Panc1 (cell line): ENCODE measurements around the gene HOXC9. TPM values are rescaled to one million over a fixed set of nuclear protein-coding genes. Genes with fewer than 3 reads are reported as not detected.

Source experiments
- ATAC-seq: fragments of 200-7000 bp; cut with Tn5 transposase; 2 replicates; pipeline ENCODE4 v1.9.1; 2020; ENCODE audit warnings: mild to moderate bottlenecking, moderate library complexity
- BruUV-seq: library from RNA; stranded (reverse); fragments of 400-500 nt; replicated peaks from 2 replicates; lab custom pipeline; 2021; lab: Mats Ljungman, UMichigan
- CTCF ChIA-PET: fragments of 300-600 bp; sonication (Branson Sonifier 250); formaldehyde crosslinking; loops from one replicate; lab custom pipeline; 2022; ENCODE audit warnings: antibody characterized with exemption; lab: Charles Lee
- POLR2A ChIA-PET: fragments of 300-600 bp; sonication (Branson Sonifier 250); formaldehyde crosslinking; loops from one replicate; lab custom pipeline; 2022; ENCODE audit warnings: antibody characterized with exemption; lab: Charles Lee
- DNase-seq: peaks from one replicate; pipeline ENCODE4 v3.0.0-alpha.2; 2010; ENCODE audit warnings: low read depth, low spot score
- H3K27ac ChIP-seq: 2 replicates; pipeline ENCODE4 v1.5.1; 2011; ENCODE audit warnings: mild to moderate bottlenecking, low read length, inconsistent platforms
- H3K27me3 ChIP-seq: fragments of 200-500 bp; sonication (Bioruptor generic); 2 replicates; pipeline ENCODE4 v1.6.0; 2014; ENCODE audit warnings: low read length, inconsistent platforms; ENCODE audit not compliant: control insufficient read depth, insufficient read depth
- H3K36me3 ChIP-seq: fragments of 200-500 bp; sonication (Bioruptor generic); 2 replicates; pipeline ENCODE4 v1.5.1; 2014; ENCODE audit warnings: inconsistent platforms, mild to moderate bottlenecking, low read length, moderate library complexity; ENCODE audit not compliant: control insufficient read depth, insufficient read depth
- H3K4me1 ChIP-seq: 2 replicates; pipeline ENCODE4 v1.5.1; 2011; ENCODE audit warnings: inconsistent platforms, mild to moderate bottlenecking, low read length, moderate library complexity; ENCODE audit not compliant: control insufficient read depth, insufficient read depth
- H3K4me3 ChIP-seq, 2 experiments: 2 replicates each; pipeline ENCODE4 v1.5.1; 2011 to 2012; ENCODE audit warnings: low read depth in 2 of 2, low read length in 2 of 2, mild to moderate bottlenecking in 2 of 2, inconsistent platforms in 1 of 2, moderate library complexity in 1 of 2
- H3K9me3 ChIP-seq: fragments of 200-500 bp; sonication (Bioruptor generic); 2 replicates; pipeline ENCODE4 v1.5.1; 2014; ENCODE audit warnings: low read depth, mild to moderate bottlenecking, inconsistent platforms, low read length, moderate library complexity; ENCODE audit not compliant: control insufficient read depth, insufficient read depth
- CTCF ChIP-seq: fragments of 450-650 bp; IDR thresholded peaks from 2 replicates; pipeline ENCODE4 v1.5.1; 2017; ENCODE audit warnings: mild to moderate bottlenecking
- POLR2AphosphoS5 ChIP-seq: IDR thresholded peaks from 2 replicates; pipeline ENCODE4 v1.6.1; 2012; ENCODE audit warnings: mild to moderate bottlenecking, low read depth, low read length, moderate library complexity
- REST ChIP-seq, 2 experiments: IDR thresholded peaks; 2 replicates each; pipeline ENCODE4 v1.6.1; 2011 to 2012; ENCODE audit warnings: low read depth in 2 of 2, control low read depth in 1 of 2, low read length in 1 of 2, mild to moderate bottlenecking in 1 of 2, moderate library complexity in 1 of 2; ENCODE audit not compliant: insufficient read depth in 1 of 2
- SIN3A ChIP-seq: IDR thresholded peaks from 2 replicates; pipeline ENCODE4 v1.6.1; 2012; ENCODE audit warnings: low read depth, mild to moderate bottlenecking, low read length, moderate library complexity, borderline replicate concordance; ENCODE audit not compliant: insufficient read depth
- TCF7L2 ChIP-seq: IDR thresholded peaks from 2 replicates; pipeline ENCODE4 v1.6.1; 2011; ENCODE audit warnings: mild to moderate bottlenecking, low read depth, low read length, inconsistent platforms
- in situ Hi-C: cut with HindIII; loops from 2 replicates; pipeline ENCODE4 v1.10.0; 2016; ENCODE audit warnings: low sequenced_read_pairs, low pct_unique_long_range_greater_than_20kb
- intact Hi-C: fragments of 100-400 bp; cut with micrococcal nuclease; formaldehyde crosslinking; loops from one replicate; pipeline ENCODE4 v1.10.0; 2022; ENCODE audit not compliant: unreplicated experiment
- total RNA-seq: library from RNA; stranded (reverse); gene quantifications from one replicate; pipeline ENCODE4 v1.2.1, GENCODE V29; 2021; ENCODE audit not compliant: unreplicated experiment

The HOXC9 gene
- total RNA-seq, 1 experiment from 2014 or later = 37.2 TPM

GRCh38 chr12:54039417-54040147, 39.6 kb downstream of the HOXC9 start:
- H3K36me3 ChIP-seq = no peaks in the 10 kb centered on the region
- H3K9me3 ChIP-seq = no peaks in the 10 kb centered on the region
- H3K4me3 ChIP-seq = no peak overlapping the region
- no peaks in the 10 kb centered on the region for H3K27me3 ChIP-seq
- intact Hi-C loops (no loop called here), in situ Hi-C loops (no loop called here)
- no peak for ATAC-seq
- POLR2A ChIA-PET = interaction anchor here (0.6 kb wide), 1 partner anchor 15 kb away, joined by 7 read pairs; no protein-coding TSS in a partner anchor
- BruUV-seq = no TSS peak
- TF ChIP-seq POLR2AphosphoS5 (no peak), TCF7L2 (no peak), CTCF (no peak), REST (IDR thresholded peaks at IDR 0.05; ENCODE audit: insufficient read depth in 1 of 2, low read depth in 2 of 2, low read length in 1 of 2) (no peak), SIN3A (no peak)
- H3K4me1 ChIP-seq = peaks cover 98% of the 10 kb centered on the region
- CTCF ChIA-PET = interaction anchor here (0.6 kb wide), 1 partner anchor 180 kb away, joined by 7 read pairs; no protein-coding TSS in a partner anchor
- H3K27ac ChIP-seq = peak overlapping the region; percentile 81
- no peak for DNase-seq

DNA sequence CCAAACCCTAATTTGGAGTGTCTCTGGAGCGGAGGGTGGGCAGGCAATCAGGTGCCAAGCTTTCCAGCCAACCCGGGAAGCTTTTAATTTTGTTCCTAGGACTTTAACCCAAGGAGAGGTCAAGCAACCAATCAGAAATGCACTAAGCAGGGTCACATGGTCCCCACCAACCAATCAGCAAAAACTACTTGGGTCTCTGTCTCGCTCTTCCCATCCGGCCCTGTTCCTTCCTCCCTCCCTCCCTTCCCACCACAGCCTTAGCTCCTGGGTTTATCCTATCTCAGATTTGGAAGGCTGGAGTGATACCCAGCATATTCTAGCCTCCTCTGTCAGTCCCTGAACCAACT, 40.2 kb downstream of the HOXC9 start:
- Histone ChIP-seq H3K27me3 (no peaks in the 10 kb centered on the region), H3K4me3 (no peak overlapping the region), H3K27ac (peak overlapping the region; percentile 49; the same call in 1 of the 2 replicates), H3K4me1 (peaks cover 98% of the 10 kb centered on the region), H3K36me3 (no peaks in the 10 kb centered on the region), H3K9me3 (no peaks in the 10 kb centered on the region)
- no TSS peak for BruUV-seq
- ChIA-PET CTCF (interaction anchor here (0.5 to 1.5 kb wide), 2 partner anchors 152 to 167 kb away, joined by 6 to 9 read pairs; no protein-coding TSS in a partner anchor), POLR2A (interaction anchor here (0.6 kb wide), 1 partner anchor 15 kb away, joined by 7 read pairs; no protein-coding TSS in a partner anchor)
- TF ChIP-seq CTCF (no peak), POLR2AphosphoS5 (no peak), REST (IDR thresholded peaks at IDR 0.05; ENCODE audit: insufficient read depth in 1 of 2, low read depth in 2 of 2, low read length in 1 of 2) (no peak), TCF7L2 (no peak), SIN3A (no peak)
- ATAC-seq (no peak), DNase-seq (no peak)
- intact Hi-C loops = no loop called here
- in situ Hi-C loops = no loop called here
